VCaP (cell line): Measurements from ENCODE around the gene DISC1.

Experiments
- H3K27ac ChIP-seq: fragments of 450-650 bp; 2 replicates; pipeline ENCODE4 v1.5.1; 2017
- TF ChIP-seq, protein P1 (sequence below): fragments of 450-650 bp; conservative IDR thresholded peaks from 2 replicates; pipeline ENCODE4 v1.5.1; 2017; ENCODE audit warnings: mild to moderate bottlenecking, moderate library complexity

DISC1 gene

DNA sequence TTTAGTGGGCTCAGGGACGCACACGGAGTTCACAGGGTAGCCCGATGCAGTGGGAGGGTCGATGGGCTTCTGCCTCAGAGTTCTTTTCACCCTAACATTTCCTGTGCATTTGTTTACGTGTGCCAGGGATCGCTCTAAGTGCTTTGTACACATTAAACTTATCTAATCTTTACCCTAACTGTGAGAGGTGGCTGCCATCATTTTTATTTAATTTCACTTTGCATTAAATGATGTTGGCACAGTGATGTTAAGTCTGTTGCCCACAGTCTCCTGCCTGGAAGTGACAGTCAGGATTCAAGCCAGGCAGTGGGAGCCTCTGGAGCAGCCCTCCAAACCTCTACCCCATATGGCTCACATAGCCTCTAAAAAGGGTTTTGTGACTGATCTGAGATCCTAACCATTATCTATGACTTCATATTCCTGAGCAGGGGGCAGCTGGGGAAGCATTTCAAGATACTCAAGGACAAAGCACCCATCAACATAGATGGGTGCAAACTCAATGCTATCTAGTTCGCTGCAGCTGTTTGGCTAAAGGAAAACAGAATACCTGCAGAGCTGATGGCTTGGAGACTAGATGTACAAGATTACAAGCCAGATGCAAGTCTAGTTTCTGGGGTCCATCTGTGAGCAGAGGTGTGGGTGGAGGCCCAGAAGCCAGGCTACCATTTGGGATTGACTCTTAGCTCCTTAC, 303.8 kb downstream of the DISC1 start:
- H3K27ac ChIP-seq: no peak overlapping the region
- TF ChIP-seq, protein P1, sequence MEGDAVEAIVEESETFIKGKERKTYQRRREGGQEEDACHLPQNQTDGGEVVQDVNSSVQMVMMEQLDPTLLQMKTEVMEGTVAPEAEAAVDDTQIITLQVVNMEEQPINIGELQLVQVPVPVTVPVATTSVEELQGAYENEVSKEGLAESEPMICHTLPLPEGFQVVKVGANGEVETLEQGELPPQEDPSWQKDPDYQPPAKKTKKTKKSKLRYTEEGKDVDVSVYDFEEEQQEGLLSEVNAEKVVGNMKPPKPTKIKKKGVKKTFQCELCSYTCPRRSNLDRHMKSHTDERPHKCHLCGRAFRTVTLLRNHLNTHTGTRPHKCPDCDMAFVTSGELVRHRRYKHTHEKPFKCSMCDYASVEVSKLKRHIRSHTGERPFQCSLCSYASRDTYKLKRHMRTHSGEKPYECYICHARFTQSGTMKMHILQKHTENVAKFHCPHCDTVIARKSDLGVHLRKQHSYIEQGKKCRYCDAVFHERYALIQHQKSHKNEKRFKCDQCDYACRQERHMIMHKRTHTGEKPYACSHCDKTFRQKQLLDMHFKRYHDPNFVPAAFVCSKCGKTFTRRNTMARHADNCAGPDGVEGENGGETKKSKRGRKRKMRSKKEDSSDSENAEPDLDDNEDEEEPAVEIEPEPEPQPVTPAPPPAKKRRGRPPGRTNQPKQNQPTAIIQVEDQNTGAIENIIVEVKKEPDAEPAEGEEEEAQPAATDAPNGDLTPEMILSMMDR: no peak

DNA sequence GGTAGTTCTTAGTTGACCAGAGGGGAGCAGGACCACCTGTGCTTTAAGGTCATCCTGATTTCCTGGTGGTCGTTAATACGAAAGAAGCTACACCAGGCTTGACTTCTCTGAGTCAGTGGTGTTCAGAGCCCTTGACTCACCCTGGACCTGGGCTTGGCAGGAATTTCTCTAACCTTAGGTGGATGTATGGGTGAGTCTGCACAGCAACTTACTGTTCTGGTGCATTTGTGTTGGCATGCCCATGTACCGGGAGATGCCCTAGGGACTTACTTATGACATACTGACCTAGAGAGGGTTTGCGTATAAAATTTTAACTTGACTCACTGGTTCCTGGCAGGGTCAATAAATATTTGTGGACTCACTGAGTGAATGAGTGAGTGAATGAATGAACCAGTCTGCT, 304.6 kb downstream of the DISC1 start:
- H3K27ac ChIP-seq: no peak overlapping the region
- TF ChIP-seq, protein P1: no peak

DNA sequence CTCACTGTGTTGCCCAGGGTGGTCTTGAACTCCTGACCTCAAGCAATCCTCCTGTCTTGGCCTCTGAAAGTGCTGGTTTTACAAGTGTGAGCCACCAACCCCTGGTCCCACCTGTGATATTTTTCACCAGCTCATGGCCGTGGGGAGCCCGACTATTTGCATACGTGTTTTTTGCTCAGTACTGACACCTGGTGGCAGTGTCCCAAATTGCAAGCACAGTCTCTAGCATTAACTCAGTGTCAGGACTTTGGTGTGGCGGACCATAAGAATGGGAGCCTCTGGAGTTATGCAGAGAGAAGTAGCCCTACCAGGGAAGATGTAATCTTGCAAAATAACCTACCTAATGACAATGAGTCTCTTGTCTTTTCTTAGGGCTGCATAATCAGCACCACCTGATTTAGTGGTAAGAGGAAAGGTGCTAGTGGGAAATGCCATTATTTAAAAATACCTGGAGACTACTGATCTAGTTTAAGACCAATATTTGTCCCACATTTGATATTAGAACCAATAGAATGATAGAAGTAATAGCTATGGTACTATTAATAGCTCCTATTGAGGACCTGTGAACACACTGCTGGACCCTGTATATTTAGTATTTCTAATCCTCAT, 305.4 kb downstream of the DISC1 start:
- H3K27ac ChIP-seq: no peak overlapping the region
- TF ChIP-seq, protein P1: peak; percentile 36

GRCh38 chr1:231933711-231934626, 307.4 kb downstream of the DISC1 start:
- TF ChIP-seq, protein P1: no peak
- H3K27ac ChIP-seq: peak overlapping the region; percentile 48

DNA sequence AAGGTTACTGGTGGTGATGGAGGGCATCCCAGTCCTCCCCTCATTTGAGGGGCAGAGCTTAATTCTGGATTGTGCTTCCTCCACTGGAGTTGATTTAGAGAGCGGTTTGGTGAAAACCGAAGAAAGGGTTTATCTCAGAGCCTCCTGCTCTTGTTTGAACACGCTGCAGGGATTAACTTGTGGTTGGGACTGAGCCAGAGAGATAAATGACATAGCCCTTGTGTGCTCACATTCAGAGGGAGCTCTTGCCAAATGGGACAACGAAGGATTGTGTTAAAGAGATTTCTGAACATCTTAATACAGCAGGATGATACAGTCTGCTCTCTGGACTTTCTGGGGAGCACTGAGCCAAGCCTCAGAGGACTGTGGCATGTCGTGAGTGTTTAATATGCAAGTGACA, 308.2 kb downstream of the DISC1 start:
- peak overlapping the region; percentile 48 for H3K27ac ChIP-seq
- TF ChIP-seq, protein P1: no peak

GRCh38 chr1:231935856-231936255, 309.3 kb downstream of the DISC1 start:
- H3K27ac ChIP-seq: no peak overlapping the region
- TF ChIP-seq, protein P1: no peak
